Suprapubic skin (tissue), 3 donors: Measurements from ENCODE around the gene LSM5.

Experiments
- CTCF ChIP-seq, 2 donors: fragments of 200-600 bp in 1 of 2; fragments of 450-650 bp in 1 of 2; sonication (generic) in 1 of 2; IDR thresholded peaks; one replicate each; pipeline ENCODE4 v1.5.1; 2016 to 2019; ENCODE audit warnings: antibody characterized with exemption in 2 of 2, mild to moderate bottlenecking in 1 of 2, moderate library complexity in 1 of 2
- POLR2AphosphoS5 ChIP-seq, 3 donors: sonication (generic); formaldehyde crosslinking; IDR thresholded peaks; one replicate each; pipeline ENCODE4 v1.6.1; 2017; ENCODE audit warnings: antibody characterized with exemption in 3 of 3

GRCh38 chr7:32494946-32495297 lies 4.7 kb upstream of the LSM5 start:
- TF ChIP-seq CTCF (IDR thresholded peaks at IDR 0.05) = no peak
- no peak for TF ChIP-seq POLR2AphosphoS5 (IDR thresholded peaks at IDR 0.05)
